GM21717 (cell line): ENCODE data around the gene AJAP1.
"Not testable (repeated sequence)": the region's sequence is repeated elsewhere in the genome, so short reads cannot be mapped to it uniquely, and the experiment has no call there.

Experiments used
- ATAC-seq: cut with Tn5 transposase; IDR thresholded peaks from one replicate; pipeline ENCODE4 v1.9.1; 2021; ENCODE audit warnings: mild to moderate bottlenecking, moderate library complexity; ENCODE audit not compliant: unreplicated experiment

Gene AJAP1

DNA sequence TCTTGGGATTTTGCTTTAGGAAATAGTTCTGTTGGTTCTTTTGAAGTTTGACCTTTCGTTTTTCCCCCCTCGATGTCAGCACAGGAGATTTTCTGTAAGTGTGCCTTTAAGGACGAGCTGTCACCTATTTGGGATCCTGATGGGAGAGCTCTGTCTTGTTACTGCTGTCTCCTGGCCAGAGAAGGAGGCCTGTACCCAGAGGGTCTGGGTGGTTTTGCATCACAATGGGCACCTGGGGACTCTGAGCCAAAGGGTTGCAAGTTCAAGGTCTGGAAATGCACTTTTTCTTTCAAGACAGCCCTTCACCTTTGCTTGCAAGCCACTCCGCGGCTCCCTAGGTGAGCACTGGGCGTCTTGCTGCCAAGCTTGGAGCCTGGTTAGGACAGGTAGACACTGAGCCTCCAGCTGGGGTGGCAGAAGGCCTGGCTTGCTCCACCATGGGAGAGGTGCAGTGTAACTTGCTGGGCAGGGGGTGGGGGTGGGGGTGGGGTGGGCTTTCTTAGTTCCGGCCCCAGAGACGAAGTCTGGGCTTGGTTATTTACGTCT lies 2.9 kb downstream of the AJAP1 start:
- ATAC-seq, result no peak

DNA sequence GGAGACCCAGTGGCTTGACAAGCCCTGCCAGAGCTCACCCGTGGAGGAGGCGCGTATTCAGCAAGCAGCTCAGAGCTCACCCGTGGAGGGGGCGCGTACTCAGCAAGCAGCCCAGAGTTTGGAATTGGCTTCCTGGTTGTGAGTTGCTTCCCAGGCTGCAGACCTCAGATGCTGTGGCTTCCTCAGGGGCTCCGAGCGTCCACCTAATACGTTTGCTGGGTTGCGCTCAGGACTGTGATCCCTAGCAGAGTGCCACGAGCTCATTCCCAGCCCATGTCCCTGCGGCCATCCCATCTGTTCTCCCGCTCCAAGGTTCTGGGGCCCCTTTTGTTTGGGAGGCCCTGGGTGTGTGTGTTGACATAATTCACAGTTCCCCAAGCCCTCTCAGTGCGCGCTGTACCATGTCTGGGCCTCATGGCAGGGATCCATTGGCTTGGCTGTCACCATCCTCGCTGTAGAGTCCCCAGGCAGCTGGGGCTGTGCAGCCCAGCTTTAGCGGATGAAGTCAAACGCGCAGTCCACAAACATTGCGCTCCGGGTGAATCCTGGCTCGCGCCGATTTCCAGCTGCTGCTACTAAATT lies 3.6 kb downstream of the AJAP1 start:
- no peak for ATAC-seq

DNA sequence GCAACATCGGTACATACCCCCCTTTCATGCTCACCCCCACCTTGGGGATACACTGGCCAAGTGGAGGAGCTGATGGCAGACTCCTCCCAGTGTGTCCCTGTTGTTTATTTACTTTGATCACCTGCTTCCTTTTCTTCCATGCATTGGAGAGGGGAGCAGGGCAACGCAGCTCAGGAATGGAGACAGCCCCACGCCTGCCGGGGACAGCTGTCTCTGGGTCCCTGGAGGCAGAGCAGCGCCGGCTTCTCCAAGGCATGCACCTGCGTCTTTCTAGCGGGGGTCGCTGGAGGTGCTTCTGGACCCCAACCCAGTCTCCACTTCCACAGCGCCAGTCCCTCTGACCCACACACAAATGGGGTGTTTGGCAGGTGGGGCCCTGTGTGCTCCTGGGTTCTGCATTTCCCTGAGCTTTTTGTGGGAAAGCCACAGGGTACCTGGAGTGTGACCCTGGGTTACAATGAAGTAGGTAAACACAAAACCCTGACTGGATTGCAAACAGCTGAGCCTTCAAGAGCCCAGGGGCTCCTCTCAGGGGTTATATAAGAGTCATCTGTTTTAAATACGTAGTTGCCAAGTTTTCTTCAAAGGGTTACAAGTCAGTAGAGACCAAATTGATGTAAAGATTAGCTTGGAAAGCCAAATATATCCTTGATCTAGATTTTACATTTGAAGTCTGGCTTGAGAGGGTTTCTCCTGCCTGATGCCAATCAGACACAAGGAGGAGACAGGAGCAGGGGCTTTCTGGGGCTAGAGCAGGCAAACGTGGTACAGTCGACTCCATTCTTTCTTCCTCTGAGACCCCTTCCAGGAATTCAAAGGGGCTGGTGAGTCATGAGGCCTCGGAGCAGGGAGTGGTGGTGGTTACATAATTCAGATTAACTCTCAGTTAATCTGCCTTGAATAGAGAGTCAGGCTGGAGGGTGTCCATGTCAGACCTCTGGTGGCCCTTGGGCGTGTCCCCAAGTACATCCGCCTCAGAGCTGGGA lies 4.5 kb downstream of the AJAP1 start:
- ATAC-seq, result no peak

DNA sequence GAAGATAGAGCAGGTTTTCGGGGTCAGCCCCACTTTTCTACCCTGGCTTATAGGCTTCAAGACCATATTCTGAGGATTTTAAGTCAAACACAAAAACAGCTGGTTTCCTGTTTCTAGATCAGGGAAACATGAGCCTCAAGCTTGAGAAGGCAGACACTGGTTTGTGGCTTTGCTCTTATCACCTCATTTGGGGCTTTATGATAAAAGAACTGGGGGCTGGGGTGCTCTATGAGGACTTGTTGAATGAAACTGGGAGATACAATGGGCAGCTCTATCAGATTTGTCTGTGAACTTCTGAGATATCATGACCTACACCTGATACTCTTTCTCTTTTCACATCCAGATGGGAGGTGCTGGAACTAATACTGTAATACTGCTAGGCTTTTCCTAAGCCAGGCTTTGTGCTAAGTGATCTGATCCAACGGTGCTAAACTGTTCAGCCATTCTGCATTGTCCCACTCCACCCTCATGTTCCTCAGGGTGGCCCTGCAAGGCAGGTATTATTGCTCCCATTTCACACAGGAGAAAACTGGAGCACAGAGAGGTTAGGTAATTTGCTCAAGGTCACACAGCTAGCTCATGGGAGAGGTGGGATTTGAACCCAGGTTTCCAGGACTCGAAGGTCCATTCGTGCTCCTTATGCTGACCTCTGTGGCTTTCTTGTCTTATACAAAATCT lies 6.6 kb downstream of the AJAP1 start:
- no peak for ATAC-seq

DNA sequence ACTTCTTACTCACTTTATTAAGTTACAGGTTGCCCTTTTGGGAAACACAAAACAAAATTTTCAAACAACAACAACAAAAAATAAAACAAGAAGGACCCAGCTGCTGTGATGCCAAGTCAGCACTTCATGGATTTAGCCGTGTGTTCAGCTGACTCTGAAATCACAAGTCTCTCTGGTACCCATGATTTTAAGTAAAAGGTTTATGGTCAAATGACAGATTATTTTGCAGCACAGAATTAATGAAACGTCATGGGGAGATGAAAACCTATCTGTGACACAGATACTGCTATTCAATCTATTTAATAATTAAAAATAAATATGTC lies 7.1 kb downstream of the AJAP1 start:
- ATAC-seq, result no peak

DNA sequence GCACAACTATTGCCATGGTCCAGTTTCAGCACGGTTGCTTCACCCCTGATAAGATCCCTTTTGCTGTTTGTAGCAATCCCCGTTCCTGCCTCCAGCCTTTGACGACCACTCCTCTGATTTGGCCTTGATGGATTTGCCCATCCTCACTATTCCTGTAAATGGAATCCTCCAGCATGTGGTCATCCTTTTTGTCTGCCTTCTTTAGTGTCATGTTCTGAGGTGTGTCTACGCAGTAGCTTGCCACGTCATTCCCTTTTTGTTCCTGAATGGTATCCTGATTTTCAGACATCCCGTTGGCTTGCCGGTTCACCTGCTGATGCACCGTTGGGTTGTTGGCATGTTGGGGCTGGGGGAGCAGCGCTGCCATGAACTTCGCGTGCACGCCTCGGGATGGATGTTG lies 7.8 kb downstream of the AJAP1 start:
- ATAC-seq, result no peak

DNA sequence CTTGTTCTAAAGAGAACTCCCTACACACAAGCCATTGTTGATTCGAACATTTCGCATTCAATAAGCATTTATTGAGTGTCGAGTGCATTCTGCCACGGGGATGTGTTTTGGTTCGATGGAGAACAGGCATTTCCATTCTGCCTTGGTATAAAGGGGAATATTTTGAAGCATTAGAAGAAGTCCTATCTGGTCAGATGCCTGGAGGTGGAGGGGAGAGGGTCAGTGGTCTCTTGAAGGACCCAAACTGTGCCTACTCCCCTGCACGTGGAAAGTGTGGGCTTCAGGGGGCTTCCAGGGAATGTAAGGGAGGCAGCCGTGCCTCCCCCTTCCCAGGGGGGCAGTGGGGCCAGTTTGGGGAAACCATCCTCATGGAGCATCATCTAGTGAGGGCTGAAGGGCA lies 8.3 kb downstream of the AJAP1 start:
- ATAC-seq, result no peak

DNA sequence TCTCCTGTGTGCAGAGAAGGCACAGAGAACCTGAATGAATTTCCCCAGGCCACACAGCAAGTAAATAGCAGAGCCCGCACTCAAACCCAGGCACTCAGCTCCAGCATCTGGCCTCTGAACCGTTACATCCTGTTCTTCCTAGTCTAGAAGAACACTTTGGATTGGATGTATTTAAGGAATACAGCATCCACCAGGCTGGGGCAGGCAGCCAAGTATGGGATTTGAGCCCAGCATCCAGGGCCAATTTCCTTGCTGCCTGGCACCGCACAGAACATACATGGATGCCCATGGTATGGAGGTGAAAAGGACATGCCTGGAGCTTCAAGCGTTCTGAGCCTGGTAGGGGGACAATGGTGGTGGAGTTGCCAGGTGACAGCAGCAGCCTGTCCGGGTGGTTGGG lies 9.7 kb downstream of the AJAP1 start:
- ATAC-seq, result no peak

DNA sequence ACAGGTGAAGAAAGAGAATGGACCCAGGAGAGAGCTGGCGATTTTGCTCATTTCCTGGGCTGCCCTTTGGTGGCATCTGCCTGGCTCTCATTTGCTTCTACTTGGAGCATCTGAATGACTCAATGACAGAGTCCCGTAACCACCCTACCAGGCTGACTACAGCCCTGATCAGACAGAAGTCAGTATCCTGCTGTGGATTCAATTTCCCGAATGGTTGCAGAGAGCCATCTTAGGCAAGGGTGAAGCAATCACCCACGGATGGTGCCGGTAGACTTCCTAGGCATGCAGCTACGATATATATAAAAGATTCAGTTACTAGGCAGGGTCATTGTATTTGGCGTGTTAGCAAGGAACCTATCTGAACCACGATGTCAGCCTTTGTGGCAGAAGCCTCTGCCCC lies 10.2 kb downstream of the AJAP1 start:
- ATAC-seq, result no peak

DNA sequence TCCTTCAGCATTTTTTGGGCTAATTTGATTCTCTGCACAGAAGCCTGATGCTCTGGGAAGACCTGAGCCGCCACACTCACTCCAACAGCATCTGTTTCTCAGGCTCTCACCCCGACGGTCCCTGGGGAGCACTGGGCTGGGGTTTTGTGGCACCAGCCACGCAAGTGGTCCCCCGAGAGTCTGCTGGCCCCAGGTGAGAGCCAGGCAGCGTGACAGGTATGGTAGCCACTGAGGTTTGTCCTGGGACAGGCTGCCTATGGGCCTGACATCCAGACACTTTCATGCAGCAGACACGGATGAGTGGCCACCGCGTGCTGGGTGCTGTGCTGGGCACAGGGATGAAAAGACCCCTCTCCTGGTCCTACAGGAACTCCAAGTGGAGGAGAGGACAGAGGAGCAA lies 11.0 kb downstream of the AJAP1 start:
- ATAC-seq, result no peak

DNA sequence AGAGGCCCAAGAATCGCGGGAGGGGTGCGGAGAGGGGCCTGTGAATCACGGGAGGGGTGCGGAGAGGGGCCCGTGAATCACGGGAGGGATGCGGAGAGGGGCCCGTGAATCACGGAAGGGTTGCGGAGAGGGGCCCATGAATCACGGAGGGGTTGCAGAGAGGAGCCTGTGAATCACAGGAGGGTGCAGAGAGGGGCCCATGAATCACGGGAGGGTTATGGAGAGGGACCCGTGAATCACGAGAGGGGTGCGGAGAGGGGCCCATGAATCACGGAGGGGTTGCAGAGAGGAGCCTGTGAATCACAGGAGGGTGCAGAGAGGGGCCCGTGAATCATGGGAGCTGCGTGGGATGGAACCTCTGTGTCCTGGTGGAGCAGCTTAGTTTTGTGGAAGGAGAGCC lies 12.3 kb downstream of the AJAP1 start:
- ATAC-seq, result not testable (repeated sequence)

DNA sequence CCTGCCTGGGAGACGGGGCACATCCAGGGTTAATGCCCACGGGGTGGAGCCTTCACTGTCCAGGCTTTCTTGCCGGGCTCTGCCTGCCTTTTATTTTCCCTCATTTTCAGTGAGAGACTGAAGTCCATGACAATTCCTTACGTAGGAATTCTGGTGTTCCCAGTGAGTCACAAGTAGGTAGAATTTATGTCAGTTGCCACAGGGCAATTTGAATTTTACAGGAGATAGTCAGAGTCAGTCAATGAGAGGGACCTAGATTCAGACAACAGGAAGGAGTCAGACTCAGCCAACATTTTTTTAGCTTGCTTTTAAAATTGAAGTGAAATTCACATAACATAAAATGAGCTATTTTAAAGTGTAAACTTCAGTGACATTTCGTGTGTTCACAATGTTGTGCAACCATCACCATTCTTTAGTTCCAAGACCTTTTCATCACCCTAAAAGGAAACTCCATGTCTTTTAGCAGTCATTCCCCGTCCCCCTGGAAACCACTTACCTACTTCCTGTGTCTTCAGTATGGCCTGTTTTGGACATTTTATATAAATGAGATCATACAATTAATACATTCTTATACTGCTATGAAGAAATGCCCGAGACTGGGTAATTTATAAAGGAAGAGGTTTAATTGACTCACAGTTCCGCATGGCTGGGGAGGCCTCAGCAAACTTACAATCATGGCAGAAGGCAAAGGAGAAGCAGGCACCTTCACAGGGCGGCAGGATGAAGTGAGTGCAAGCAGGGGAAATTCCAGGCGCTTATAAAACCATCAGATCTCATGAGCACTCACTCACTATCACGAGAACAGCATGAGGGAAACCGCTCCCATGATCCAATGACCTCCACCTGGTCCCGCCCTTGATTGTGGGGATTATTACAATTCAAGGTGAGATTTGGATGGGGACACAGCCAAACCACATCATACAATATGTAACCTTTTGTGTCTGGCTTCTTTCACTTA lies 14.6 kb downstream of the AJAP1 start:
- no peak for ATAC-seq

DNA sequence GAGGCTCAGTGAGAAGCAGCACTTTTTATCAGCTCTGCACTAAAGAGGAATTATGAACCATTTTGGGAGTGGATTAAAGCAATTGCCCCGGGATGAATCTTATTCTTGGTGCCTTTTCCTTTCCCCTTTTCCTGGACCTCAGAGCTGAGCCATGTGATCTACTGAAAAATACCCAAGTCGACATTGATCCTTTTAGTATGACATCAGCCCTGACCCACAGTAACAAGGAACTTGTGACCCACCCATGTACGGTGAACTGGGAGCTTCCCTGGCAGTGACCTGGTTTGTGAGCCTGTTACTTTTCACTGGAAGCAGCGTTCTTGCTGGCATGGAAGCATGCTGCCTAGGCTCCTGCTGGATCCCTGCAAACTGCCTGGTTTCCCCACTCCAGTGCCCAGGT lies 15.9 kb downstream of the AJAP1 start:
- ATAC-seq, result no peak

DNA sequence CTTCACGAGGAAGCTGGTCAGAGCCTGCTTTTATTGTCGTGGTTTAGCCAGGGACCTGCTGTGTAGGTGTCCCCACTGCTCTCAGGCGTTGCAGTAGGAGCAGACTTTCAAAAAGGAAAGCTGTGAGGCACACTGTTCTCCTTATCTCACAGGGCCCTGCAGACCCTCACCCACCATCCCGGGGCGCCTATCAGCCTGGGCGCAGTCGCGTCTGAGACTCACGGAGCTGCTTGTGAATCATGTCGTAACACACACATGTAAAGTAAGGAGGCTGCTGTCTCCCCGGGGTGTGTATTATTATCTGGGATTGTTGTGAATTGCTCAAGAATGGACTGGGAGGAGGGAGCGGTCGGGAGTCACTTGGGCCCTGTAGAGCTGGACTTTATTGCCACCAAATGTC lies 17.4 kb downstream of the AJAP1 start:
- no peak for ATAC-seq

DNA sequence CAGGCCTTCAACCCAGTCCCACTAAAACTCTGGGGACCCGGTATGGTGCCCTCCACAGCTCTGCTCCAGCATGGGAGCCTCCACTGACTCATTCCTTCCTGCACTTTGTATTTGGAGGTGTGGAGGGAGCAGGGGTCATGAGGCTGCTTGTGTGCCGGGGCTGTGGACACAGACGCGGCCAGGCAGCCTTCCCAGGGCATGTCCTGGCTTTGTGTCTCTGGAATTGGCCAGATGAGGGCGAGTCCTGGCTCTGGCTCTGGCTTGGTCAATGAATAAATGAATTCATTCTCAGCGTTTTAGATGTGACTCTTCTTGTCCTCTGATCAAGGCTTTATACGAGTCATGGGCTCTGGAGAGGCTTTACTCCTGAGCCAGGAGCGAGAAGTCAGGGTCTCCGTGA lies 19.1 kb downstream of the AJAP1 start:
- ATAC-seq, result no peak

DNA sequence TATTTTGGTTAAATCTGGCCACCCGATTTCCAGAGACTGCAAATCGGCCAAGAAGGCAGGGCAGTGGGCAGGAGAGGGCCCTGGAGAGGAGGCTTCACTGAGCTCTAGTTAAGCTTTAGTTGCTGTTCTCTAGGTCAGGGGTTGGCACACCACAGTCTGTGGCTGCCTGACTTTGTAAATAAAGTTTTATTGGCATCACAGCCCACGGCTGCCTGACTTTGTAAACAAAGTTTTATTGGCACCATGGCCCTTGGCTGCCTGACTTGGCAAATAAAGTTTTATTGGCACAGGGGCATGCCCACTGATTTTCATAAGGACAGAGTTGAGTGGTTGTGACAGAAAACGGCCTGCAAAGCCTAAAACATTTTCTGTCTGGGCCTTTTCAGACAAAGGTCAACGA lies 19.7 kb downstream of the AJAP1 start:
- ATAC-seq, result no peak

DNA sequence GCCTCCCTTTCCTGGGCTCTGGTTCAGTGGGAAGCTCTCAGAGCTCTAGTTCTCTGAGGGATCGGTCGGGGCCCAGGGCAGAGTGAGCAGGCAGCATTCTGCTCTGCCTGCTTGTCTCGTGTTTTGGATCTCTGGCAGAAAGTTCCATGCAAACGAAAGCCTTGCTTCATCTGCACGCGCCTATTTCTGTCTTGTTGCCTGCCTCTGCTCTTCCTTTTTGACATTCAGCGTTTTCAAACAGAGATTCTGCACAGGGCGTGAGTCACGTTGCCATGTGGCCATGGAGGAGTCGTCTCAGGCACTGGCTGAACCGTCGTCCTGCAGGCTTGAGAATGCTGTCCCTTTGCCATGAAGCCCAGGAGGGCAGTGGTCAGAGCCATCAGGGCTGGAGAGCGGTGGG lies 20.3 kb downstream of the AJAP1 start:
- no peak for ATAC-seq

DNA sequence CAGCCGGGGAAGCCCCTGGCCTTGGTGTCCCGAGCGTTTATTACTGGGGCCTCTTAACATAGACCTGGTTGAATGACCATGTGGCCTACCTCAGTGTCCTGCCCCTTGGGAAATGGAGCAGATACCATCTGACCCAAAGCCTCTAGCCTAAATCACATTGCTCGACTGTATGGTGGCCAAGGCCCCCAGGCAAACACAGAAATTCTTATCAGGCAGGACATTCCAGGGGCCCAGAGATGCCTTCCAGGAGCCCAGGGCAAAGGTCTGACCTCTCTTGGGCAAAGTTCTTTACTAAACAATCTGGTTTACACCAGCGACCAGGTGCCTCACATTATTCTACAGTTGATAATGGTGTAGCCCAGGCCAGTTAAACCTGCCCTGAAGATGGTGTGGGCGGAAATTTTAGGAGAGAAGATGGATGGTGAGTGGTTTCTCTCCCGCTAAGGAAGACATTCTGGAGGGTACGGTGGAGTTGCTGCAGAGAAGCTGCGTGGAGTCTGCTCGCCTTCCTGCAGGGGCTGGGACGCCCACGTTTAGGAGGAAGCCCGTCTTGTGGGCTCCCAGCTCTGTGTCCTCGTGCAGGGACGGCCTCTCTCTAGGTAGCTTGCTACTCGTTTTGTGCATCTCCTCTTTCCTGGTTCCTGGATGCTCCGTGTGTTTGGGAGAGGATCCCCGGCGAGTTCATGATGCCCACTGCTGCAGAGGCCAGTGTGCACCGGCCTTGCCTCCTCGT lies 21.2 kb downstream of the AJAP1 start:
- no peak for ATAC-seq

DNA sequence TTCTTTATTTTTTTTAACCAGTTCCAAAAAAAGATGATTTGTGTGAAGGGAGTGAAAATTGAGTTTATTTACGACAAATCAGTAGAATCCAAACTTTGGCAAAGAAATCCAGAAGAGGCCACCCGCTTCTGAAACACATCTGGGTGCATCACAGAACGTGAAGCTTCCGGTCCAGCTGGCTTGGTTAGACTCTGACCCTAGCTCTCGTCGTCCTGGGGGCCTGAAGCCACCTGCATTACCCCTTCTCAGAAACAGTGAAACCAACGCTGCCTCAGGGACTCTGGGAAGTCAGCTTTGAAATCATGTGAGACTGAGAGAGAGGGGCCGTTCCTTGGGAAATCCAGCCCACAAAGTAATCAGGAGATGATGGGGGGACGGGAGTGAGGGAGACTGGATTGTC lies 21.8 kb downstream of the AJAP1 start:
- ATAC-seq, result no peak

DNA sequence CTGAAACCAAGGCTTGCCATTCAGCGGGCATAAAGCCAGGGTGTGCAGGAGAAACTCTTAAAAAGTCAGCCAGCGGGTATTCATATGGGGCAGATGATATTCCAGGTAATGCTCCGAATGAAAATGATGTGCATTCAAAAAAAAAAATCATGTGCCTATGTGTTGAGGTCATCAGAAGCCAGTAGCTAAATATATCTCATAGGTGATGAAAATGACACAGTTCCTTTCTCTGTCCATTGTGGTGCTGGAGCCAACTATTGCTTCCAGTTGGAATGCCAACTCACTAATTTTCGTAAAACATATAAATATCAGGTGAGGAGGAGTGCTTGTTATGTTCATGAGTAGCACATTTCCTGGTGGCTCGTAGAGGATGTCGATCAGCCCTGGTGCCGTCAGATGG lies 23.2 kb downstream of the AJAP1 start:
- no peak for ATAC-seq
